ENCODE results near the gene PLPP4.

- TF ChIP-seq, protein P1, sequence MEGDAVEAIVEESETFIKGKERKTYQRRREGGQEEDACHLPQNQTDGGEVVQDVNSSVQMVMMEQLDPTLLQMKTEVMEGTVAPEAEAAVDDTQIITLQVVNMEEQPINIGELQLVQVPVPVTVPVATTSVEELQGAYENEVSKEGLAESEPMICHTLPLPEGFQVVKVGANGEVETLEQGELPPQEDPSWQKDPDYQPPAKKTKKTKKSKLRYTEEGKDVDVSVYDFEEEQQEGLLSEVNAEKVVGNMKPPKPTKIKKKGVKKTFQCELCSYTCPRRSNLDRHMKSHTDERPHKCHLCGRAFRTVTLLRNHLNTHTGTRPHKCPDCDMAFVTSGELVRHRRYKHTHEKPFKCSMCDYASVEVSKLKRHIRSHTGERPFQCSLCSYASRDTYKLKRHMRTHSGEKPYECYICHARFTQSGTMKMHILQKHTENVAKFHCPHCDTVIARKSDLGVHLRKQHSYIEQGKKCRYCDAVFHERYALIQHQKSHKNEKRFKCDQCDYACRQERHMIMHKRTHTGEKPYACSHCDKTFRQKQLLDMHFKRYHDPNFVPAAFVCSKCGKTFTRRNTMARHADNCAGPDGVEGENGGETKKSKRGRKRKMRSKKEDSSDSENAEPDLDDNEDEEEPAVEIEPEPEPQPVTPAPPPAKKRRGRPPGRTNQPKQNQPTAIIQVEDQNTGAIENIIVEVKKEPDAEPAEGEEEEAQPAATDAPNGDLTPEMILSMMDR (IDR thresholded peaks at IDR 0.05; ENCODE audit: low read depth, low read length), result no peak
- no peak for TF ChIP-seq POLR2A (IDR thresholded peaks at IDR 0.05; ENCODE audit: extremely low read depth, insufficient read length)
- TF ChIP-seq, protein P2, sequence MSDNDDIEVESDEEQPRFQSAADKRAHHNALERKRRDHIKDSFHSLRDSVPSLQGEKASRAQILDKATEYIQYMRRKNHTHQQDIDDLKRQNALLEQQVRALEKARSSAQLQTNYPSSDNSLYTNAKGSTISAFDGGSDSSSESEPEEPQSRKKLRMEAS (IDR thresholded peaks at IDR 0.05; ENCODE audit: low read depth, low read length), result no peak
Observed at GRCh38 chr10:120409816-120410215, 47.2 kb upstream of the PLPP4 start.

All from NB4 (cell line).